Stimulated activated naive CD8-positive, alpha-beta T cell treated with anti-CD3 and anti-CD28 coated beads, Interleukin-15, amount 100 ng/mL, for 72 hours (primary cell): Measurements from ENCODE around the gene BRI3.

Experiments
- ATAC-seq: fragments of 150-1000 bp; cut with Tn5 transposase; 2 replicates; pipeline ENCODE4 v1.10.0; 2021; ENCODE audit warnings: mild to moderate bottlenecking, moderate library complexity
- DNase-seq, 2 donors: peaks; one replicate each; pipeline ENCODE4 v3.0.0; 2021 to 2022
- H3K27ac Mint-ChIP-seq, 2 donors: one replicate each; pipeline ENCODE4 v1.8.0; 2022; ENCODE audit warnings: mild to moderate bottlenecking in 2 of 2, mixed read lengths in 2 of 2, moderate library complexity in 2 of 2
- H3K27me3 Mint-ChIP-seq: one replicate; pipeline ENCODE4 v1.8.0; 2022; ENCODE audit warnings: mixed read lengths
- H3K4me1 Mint-ChIP-seq: one replicate; pipeline ENCODE4 v1.8.0; 2022; ENCODE audit warnings: mild to moderate bottlenecking, mixed read lengths
- H3K4me3 Mint-ChIP-seq, 2 donors: one replicate each; pipeline ENCODE4 v1.8.0; 2022; ENCODE audit warnings: mild to moderate bottlenecking in 2 of 2, mixed read lengths in 2 of 2, moderate library complexity in 1 of 2
- H3K9me3 Mint-ChIP-seq, 2 donors: one replicate each; pipeline ENCODE4 v1.8.0; 2022; ENCODE audit warnings: mixed read lengths in 2 of 2

Gene BRI3

GRCh38 chr7:98278936-98279335 is 2.5 kb upstream of the BRI3 start:
- H3K4me3 Mint-ChIP-seq = no peak overlapping the region
- DNase-seq = no peak
- H3K27ac Mint-ChIP-seq = no peak overlapping the region
- no peaks in the 10 kb centered on the region for H3K9me3 Mint-ChIP-seq
- H3K4me1 Mint-ChIP-seq = peaks cover 20% of the 10 kb centered on the region
- H3K27me3 Mint-ChIP-seq = no peaks in the 10 kb centered on the region
- ATAC-seq = no peak

- Mint-ChIP-seq H3K9me3 (no peaks in the 10 kb centered on the region), H3K4me3 (peak overlapping the region; percentile 76 to 85), H3K4me1 (peaks cover 32% of the 10 kb centered on the region), H3K27ac (peak overlapping the region in 1 of 2 donors; percentile 90), H3K27me3 (no peaks in the 10 kb centered on the region)
- DNase-seq (no peak), ATAC-seq (no peak)
Measured at GRCh38 chr7:98280296-98280695, 1.2 kb upstream of the BRI3 start.

GRCh38 chr7:98281757-98282606 is 496 bp downstream of the BRI3 start:
- H3K27me3 Mint-ChIP-seq = no peaks in the 10 kb centered on the region
- peak; percentile 51 to 60 for DNase-seq

GRCh38 chr7:98282703-98283102 is 1.2 kb downstream of the BRI3 start:
- ATAC-seq (no peak), DNase-seq (no peak)
- H3K4me3 Mint-ChIP-seq = peak overlapping the region; percentile 87 to 91

More at GRCh38 chr7:98281757-98282606, 496 bp downstream of the BRI3 start:
- Mint-ChIP-seq H3K4me1 (peaks cover 37% of the 10 kb centered on the region), H3K4me3 (peak overlapping the region; percentile 87 to 91), H3K27ac (peak overlapping the region; percentile 78 to 90), H3K9me3 (no peaks in the 10 kb centered on the region)
- peak; percentile 57 for ATAC-seq

GRCh38 chr7:98283127-98283886 is 1.8 kb downstream of the BRI3 start:
- H3K27me3 Mint-ChIP-seq = no peaks in the 10 kb centered on the region
- peak overlapping the region; percentile 87 to 91 for H3K4me3 Mint-ChIP-seq
- no peak for DNase-seq
- ATAC-seq = no peak
- H3K4me1 Mint-ChIP-seq = peaks cover 42% of the 10 kb centered on the region
- H3K27ac Mint-ChIP-seq = peak overlapping the region; percentile 48 to 57
- H3K9me3 Mint-ChIP-seq = no peaks in the 10 kb centered on the region

More at GRCh38 chr7:98282703-98283102, 1.2 kb downstream of the BRI3 start:
- no peaks in the 10 kb centered on the region for H3K27me3 Mint-ChIP-seq
- peak overlapping the region in 1 of 2 donors; percentile 57 for H3K27ac Mint-ChIP-seq
- no peaks in the 10 kb centered on the region for H3K9me3 Mint-ChIP-seq
- H3K4me1 Mint-ChIP-seq = peaks cover 42% of the 10 kb centered on the region

- Mint-ChIP-seq H3K9me3 (no peaks in the 10 kb centered on the region), H3K4me3 (peak overlapping the region; percentile 63 to 65), H3K27ac (peak overlapping the region in 1 of 2 donors; percentile 87), H3K27me3 (no peaks in the 10 kb centered on the region), H3K4me1 (peaks cover 42% of the 10 kb centered on the region)
- no peak for ATAC-seq
- no peak for DNase-seq
Measured at GRCh38 chr7:98283887-98284222, 2.4 kb downstream of the BRI3 start.

GRCh38 chr7:98284335-98285036 is 3.0 kb downstream of the BRI3 start:
- no peak for ATAC-seq
- DNase-seq = no peak
- Mint-ChIP-seq H3K9me3 (no peaks in the 10 kb centered on the region), H3K27me3 (no peaks in the 10 kb centered on the region), H3K4me3 (peak overlapping the region; percentile 63 to 65), H3K27ac (peak overlapping the region; percentile 5 to 87), H3K4me1 (peaks cover 42% of the 10 kb centered on the region)

- Mint-ChIP-seq H3K4me3 (peak overlapping the region in 1 of 2 donors; percentile 56), H3K9me3 (no peaks in the 10 kb centered on the region), H3K4me1 (peaks cover 42% of the 10 kb centered on the region), H3K27me3 (no peaks in the 10 kb centered on the region), H3K27ac (peak overlapping the region in 1 of 2 donors; percentile 19)
- DNase-seq (no peak), ATAC-seq (no peak)
Measured at GRCh38 chr7:98285157-98286092, 3.9 kb downstream of the BRI3 start.

- Mint-ChIP-seq H3K27me3 (no peaks in the 10 kb centered on the region), H3K4me1 (peaks cover 42% of the 10 kb centered on the region), H3K4me3 (no peak overlapping the region), H3K9me3 (no peaks in the 10 kb centered on the region), H3K27ac (no peak overlapping the region)
- ATAC-seq = no peak
- no peak for DNase-seq
Measured at GRCh38 chr7:98286093-98286539, 4.6 kb downstream of the BRI3 start.

GRCh38 chr7:98286701-98287485 is 5.4 kb downstream of the BRI3 start:
- Mint-ChIP-seq H3K9me3 (no peaks in the 10 kb centered on the region), H3K4me3 (no peak overlapping the region), H3K27me3 (no peaks in the 10 kb centered on the region), H3K4me1 (peaks cover 42% of the 10 kb centered on the region), H3K27ac (no peak overlapping the region)
- ATAC-seq (peak; percentile 20), DNase-seq (no peak)

GRCh38 chr7:98287486-98287959 is 6.0 kb downstream of the BRI3 start:
- ATAC-seq = peak; percentile 8
- DNase-seq = no peak
- H3K27ac Mint-ChIP-seq = no peak overlapping the region

GRCh38 chr7:98288064-98288823 is 6.8 kb downstream of the BRI3 start:
- peak overlapping the region in 1 of 2 donors; percentile 91 for H3K27ac Mint-ChIP-seq
- no peak overlapping the region for H3K4me3 Mint-ChIP-seq
- peaks cover 30% of the 10 kb centered on the region for H3K4me1 Mint-ChIP-seq
- no peak for DNase-seq
- no peaks in the 10 kb centered on the region for H3K9me3 Mint-ChIP-seq
- no peak for ATAC-seq
- H3K27me3 Mint-ChIP-seq = no peaks in the 10 kb centered on the region

More at GRCh38 chr7:98287486-98287959, 6.0 kb downstream of the BRI3 start:
- peaks cover 37% of the 10 kb centered on the region for H3K4me1 Mint-ChIP-seq
- no peak overlapping the region for H3K4me3 Mint-ChIP-seq
- H3K27me3 Mint-ChIP-seq = no peaks in the 10 kb centered on the region
- H3K9me3 Mint-ChIP-seq = no peaks in the 10 kb centered on the region

GRCh38 chr7:98289333-98289875 is 7.9 kb downstream of the BRI3 start:
- Mint-ChIP-seq H3K4me1 (peaks cover 18% of the 10 kb centered on the region), H3K9me3 (no peaks in the 10 kb centered on the region), H3K27ac (no peak overlapping the region), H3K4me3 (no peak overlapping the region), H3K27me3 (no peaks in the 10 kb centered on the region)
- ATAC-seq (no peak), DNase-seq (no peak)
